SK-N-SH (cell line): Measurements from ENCODE around the gene ATP1A4. TPM values are rescaled to one million over a fixed set of nuclear protein-coding genes. Genes with fewer than 3 reads are reported as not detected.

Source experiments
- CTCF ChIA-PET: fragments of 300-600, 350-600 bp; formaldehyde crosslinking; extraction: SDS; loops from one replicate; lab custom pipeline; 2021; lab: Yijun Ruan, JAX
- POLR2A ChIA-PET: fragments of 350-600 bp; sonication (Branson Sonifier 250); formaldehyde crosslinking; extraction: SDS; loops from one replicate; lab custom pipeline; 2020; ENCODE audit warnings: antibody characterized with exemption, inconsistent platforms; lab: Yijun Ruan, JAX
- DNase-seq: peaks from one replicate; pipeline ENCODE4 v3.0.0; 2012
- H2AFZ ChIP-seq: fragments of 200-600 bp; sonication (generic); 2 replicates; pipeline ENCODE4 v1.8.1; 2016; ENCODE audit warnings: antibody characterized with exemption, mild to moderate bottlenecking, low read depth
- H3F3A ChIP-seq: fragments of 200-600 bp; sonication (generic); replicated peaks from 2 replicates; pipeline ENCODE3; 2016; ENCODE audit warnings: antibody characterized with exemption, mild to moderate bottlenecking; ENCODE audit not compliant: insufficient read depth
- H3K27ac ChIP-seq, 2 experiments: fragments of 200-500 bp in 1 of 2; fragments of 200-600 bp in 1 of 2; sonication (Bioruptor generic) in 1 of 2; sonication (generic), shearing (Covaris generic) in 1 of 2; 2 replicates each; pipeline versions ENCODE4 v1.5.1 to v1.6.1; 2014 to 2016; ENCODE audit warnings: low read depth in 2 of 2, inconsistent platforms in 1 of 2, low read length in 1 of 2, mild to moderate bottlenecking in 1 of 2, mixed read lengths in 1 of 2
- H3K27me3 ChIP-seq: fragments of 200-600 bp; sonication (generic), shearing (Covaris generic); 2 replicates; pipeline ENCODE4 v1.6.1; 2016; ENCODE audit warnings: mixed run types; ENCODE audit not compliant: insufficient read depth
- H3K36me3 ChIP-seq, 2 experiments: fragments of 200-500 bp in 1 of 2; fragments of 200-600 bp in 1 of 2; sonication (Bioruptor generic) in 1 of 2; sonication (generic) in 1 of 2; replicated peaks in 1 of 2; 2 replicates each; pipeline versions ENCODE3 to v1.5.1; 2014 to 2016; ENCODE audit warnings: low read length in 1 of 2, mild to moderate bottlenecking in 1 of 2; ENCODE audit not compliant: insufficient read depth in 2 of 2, control insufficient read depth in 1 of 2
- H3K4me1 ChIP-seq, 2 experiments: fragments of 200-500 bp in 1 of 2; fragments of 200-600 bp in 1 of 2; sonication (Bioruptor generic) in 1 of 2; sonication (generic), shearing (Covaris generic) in 1 of 2; 2 replicates each; pipeline versions ENCODE4 v1.5.1 to v1.6.1; 2014 to 2016; ENCODE audit warnings: low read depth in 1 of 2, low read length in 1 of 2, mixed run types in 1 of 2; ENCODE audit not compliant: insufficient read depth in 2 of 2, control insufficient read depth in 1 of 2
- H3K4me2 ChIP-seq: fragments of 200-600 bp; sonication (generic), shearing (Covaris generic); 2 replicates; pipeline ENCODE4 v1.6.1; 2017; ENCODE audit warnings: mixed run types
- H3K4me3 ChIP-seq, 2 experiments: fragments of 200-500 bp in 1 of 2; fragments of 200-600 bp in 1 of 2; sonication (Bioruptor generic) in 1 of 2; sonication (generic), shearing (Covaris generic) in 1 of 2; 2 replicates each; pipeline versions ENCODE4 v1.5.1 to v1.8.1; 2014 to 2016; ENCODE audit warnings: low read depth in 2 of 2, inconsistent platforms in 1 of 2, low read length in 1 of 2, mild to moderate bottlenecking in 1 of 2, mixed read lengths in 1 of 2, moderate library complexity in 1 of 2
- H3K79me2 ChIP-seq: fragments of 200-600 bp; sonication (generic); 2 replicates; pipeline ENCODE4 v1.8.1; 2017; ENCODE audit warnings: mild to moderate bottlenecking; ENCODE audit not compliant: insufficient read depth
- H3K9ac ChIP-seq: fragments of 200-600 bp; sonication (generic); 2 replicates; pipeline ENCODE4 v1.6.1; 2017; ENCODE audit warnings: mixed run types
- H3K9me2 ChIP-seq: fragments of 200-600 bp; sonication (generic); 2 replicates; pipeline ENCODE4 v1.6.1; 2017; ENCODE audit warnings: mixed run types
- H3K9me3 ChIP-seq: fragments of 200-600 bp; sonication (generic); 2 replicates; pipeline ENCODE4 v1.6.1; 2017; ENCODE audit warnings: mixed run types, mild to moderate bottlenecking, moderate library complexity
- H4K20me1 ChIP-seq: fragments of 200-600 bp; sonication (generic); 2 replicates; pipeline ENCODE4 v1.6.1; 2017; ENCODE audit warnings: mild to moderate bottlenecking, mixed run types; ENCODE audit not compliant: insufficient read depth
- CHD2 ChIP-seq: fragments of 150-350 bp; IDR thresholded peaks from 2 replicates; pipeline ENCODE4 v1.6.1; 2018; ENCODE audit warnings: low read length; ENCODE audit not compliant: partially characterized antibody
- CTCF ChIP-seq: fragments of 200-600 bp; sonication (generic); IDR thresholded peaks from 2 replicates; pipeline ENCODE4 v1.6.1; 2017; ENCODE audit warnings: antibody characterized with exemption, mild to moderate bottlenecking, moderate library complexity
- ELF1 ChIP-seq: IDR thresholded peaks from 2 replicates; pipeline ENCODE4 v1.4.0; 2012
- FOXM1 ChIP-seq: IDR thresholded peaks from 2 replicates; pipeline ENCODE4 v1.4.0; 2012; ENCODE audit warnings: low read depth, mild to moderate bottlenecking
- IRF3 ChIP-seq: fragments of 150-350 bp; IDR thresholded peaks from 2 replicates; pipeline ENCODE4 v1.6.1; 2016; ENCODE audit warnings: mild to moderate bottlenecking, low read depth, low read length
- MAX ChIP-seq: IDR thresholded peaks from 2 replicates; pipeline ENCODE4 v1.4.0; 2012; ENCODE audit warnings: low read depth
- NRF1 ChIP-seq: IDR thresholded peaks from 2 replicates; pipeline ENCODE4 v1.6.1; 2012; ENCODE audit warnings: low read depth, mild to moderate bottlenecking, low read length
- RFX5 ChIP-seq: IDR thresholded peaks from 2 replicates; pipeline ENCODE4 v1.6.1; 2012; ENCODE audit warnings: mild to moderate bottlenecking, improper control_type of control experiment, low read length
- SMC3 ChIP-seq: IDR thresholded peaks from 2 replicates; pipeline ENCODE4 v1.6.1; 2012; ENCODE audit warnings: low read depth, low read length, improper control_type of control experiment
- TCF12 ChIP-seq: IDR thresholded peaks from 2 replicates; pipeline ENCODE4 v1.4.0; 2012
- YY1 ChIP-seq: IDR thresholded peaks from 2 replicates; pipeline ENCODE4 v1.4.0; 2012; ENCODE audit warnings: low read depth, mild to moderate bottlenecking
- ZBTB33 ChIP-seq: IDR thresholded peaks from 2 replicates; pipeline ENCODE4 v1.4.0; 2012; ENCODE audit warnings: low read depth, borderline replicate concordance
- WGBS: methylation state at CpG from one replicate; pipeline ENCODE4 v1.1.6; 2017; ENCODE audit warnings: low lambda C conversion rate; 5-methylcytosine and 5-hydroxymethylcytosine counted together
- polyA plus RNA-seq, 3 experiments: library from polyadenylated mRNA; depleted of rRNA; stranded (reverse); fragments of >200 nt; gene quantifications; 2 replicates each; pipeline ENCODE4 v1.2.3, GENCODE V29; 2012

ATP1A4 gene
- polyA plus RNA-seq, 1 of the 3 experiments (the other 2 are of a cell fraction), result not detected

- POLR2A ChIA-PET, result no interaction called here
- TF ChIP-seq MAX (no peak), NRF1 (no peak), IRF3 (no peak), FOXM1 (no peak), ELF1 (no peak), RFX5 (no peak)
Measured at GRCh38 chr1:160191756-160192155, 40.4 kb downstream of the ATP1A4 start.

GRCh38 chr1:160192234-160192633 lies 40.8 kb downstream of the ATP1A4 start:
- no peaks in the 10 kb centered on the region for H3K9me2 ChIP-seq
- H3K36me3 ChIP-seq, result no peaks in the 10 kb centered on the region
- no peaks in the 10 kb centered on the region for H3K9me3 ChIP-seq
- H3K4me3 ChIP-seq, result no peak overlapping the region
- no peak for DNase-seq
- no peaks in the 10 kb centered on the region for H3F3A ChIP-seq
- no peak for TF ChIP-seq YY1
- TF ChIP-seq NRF1, result no peak
- no peak for TF ChIP-seq TCF12
- no peak for TF ChIP-seq ZBTB33
- no peak for TF ChIP-seq CTCF
- no peak for TF ChIP-seq SMC3
- TF ChIP-seq MAX, result no peak
- TF ChIP-seq CHD2, result no peak
- TF ChIP-seq, all 33 proteins: peak for 0
- POLR2A ChIA-PET, result no interaction called here
- H3K4me2 ChIP-seq, result no peak overlapping the region
- no peak overlapping the region for H2AFZ ChIP-seq
- peaks cover 3 to 5% of the 10 kb centered on the region in 2 experiments; a peak in 2 of 4 replicates for H3K4me1 ChIP-seq
- no peaks in the 10 kb centered on the region for H3K79me2 ChIP-seq
- H3K27me3 ChIP-seq, result no peaks in the 10 kb centered on the region
- H3K27ac ChIP-seq, result no peak overlapping the region
- no peak overlapping the region for H3K9ac ChIP-seq
- H4K20me1 ChIP-seq, result no peaks in the 10 kb centered on the region
- CTCF ChIA-PET, result interaction anchor here (1.0 to 7.5 kb wide), 16 partner anchors 9 to 107 kb away, joined by 3 to 293 read pairs (median 14); partner anchors contain the start of gene PEA15

More at GRCh38 chr1:160191756-160192155, 40.4 kb downstream of the ATP1A4 start:
- 76% methylated on average over 3 of the region's 3 CpGs for WGBS
- no peak for DNase-seq
- Histone ChIP-seq H3K36me3 (no peaks in the 10 kb centered on the region), H3K4me3 (no peak overlapping the region), H3K4me2 (no peak overlapping the region), H3K9me3 (no peaks in the 10 kb centered on the region), H3K4me1 (peaks cover 3 to 5% of the 10 kb centered on the region in 2 experiments; a peak in 2 of 4 replicates), H3K27ac (no peak overlapping the region), H3K9me2 (no peaks in the 10 kb centered on the region), H3K9ac (no peak overlapping the region), H4K20me1 (no peaks in the 10 kb centered on the region), H3K27me3 (no peaks in the 10 kb centered on the region), H3F3A (no peaks in the 10 kb centered on the region), H3K79me2 (no peaks in the 10 kb centered on the region), H2AFZ (no peak overlapping the region)
- CTCF ChIA-PET, result interaction anchor here (1.0 to 7.5 kb wide), 11 partner anchors 9 to 107 kb away, joined by 3 to 293 read pairs (median 11); partner anchors contain the start of gene PEA15
